GM12801 (cell line): ENCODE data around the gene SLC44A5.

ENCODE experiments used
- CTCF ChIP-seq: IDR thresholded peaks from one replicate; pipeline ENCODE4 v1.5.1; 2011; ENCODE audit warnings: control low read depth; ENCODE audit not compliant: insufficient read length; ENCODE audit errors: extremely low read depth

Gene SLC44A5

GRCh38 chr1:75554870-75555269, 56.0 kb downstream of the SLC44A5 start:
- TF ChIP-seq CTCF: no peak

- TF ChIP-seq CTCF: no peak
These were observed 56.7 kb downstream of the SLC44A5 start for GRCh38 chr1:75554181-75554580.

GRCh38 chr1:75550559-75550958, 60.4 kb downstream of the SLC44A5 start:
- TF ChIP-seq CTCF: no peak

GRCh38 chr1:75548721-75549480, 62.0 kb downstream of the SLC44A5 start:
- TF ChIP-seq CTCF: no peak

GRCh38 chr1:75543705-75544104, 67.2 kb downstream of the SLC44A5 start:
- TF ChIP-seq CTCF: no peak

GRCh38 chr1:75542818-75543570, 67.9 kb downstream of the SLC44A5 start:
- TF ChIP-seq CTCF: no peak

GRCh38 chr1:75539230-75540116, 71.4 kb downstream of the SLC44A5 start:
- TF ChIP-seq CTCF: no peak
